Sigmoid colon (tissue), 7 donors: ENCODE results near the gene ALCAM. TPM values are rescaled to one million over a fixed set of nuclear protein-coding genes. Genes with fewer than 3 reads are reported as not detected.

ENCODE experiments used
- DNase-seq: peaks from one replicate; pipeline ENCODE4 v3.0.0-alpha.2; 2019
- H3K27ac ChIP-seq, 4 donors: fragments of 200-600 bp; sonication (generic); one replicate each; pipeline ENCODE4 v1.5.1; 2016 to 2019; ENCODE audit warnings: mild to moderate bottlenecking in 1 of 4
- H3K27me3 ChIP-seq, 3 donors: fragments of 200-600 bp; sonication (generic); one replicate each; pipeline ENCODE4 v1.5.1; 2019; ENCODE audit warnings: mild to moderate bottlenecking in 1 of 3
- H3K36me3 ChIP-seq, 4 donors: fragments of 200-600 bp; sonication (generic); one replicate each; pipeline ENCODE4 v1.5.1; 2016 to 2019
- H3K4me1 ChIP-seq, 4 donors: fragments of 200-600 bp; sonication (generic); one replicate each; pipeline ENCODE4 v1.5.1; 2017 to 2019
- H3K4me3 ChIP-seq, 4 donors: fragments of 200-600 bp; sonication (generic); one replicate each; pipeline ENCODE4 v1.5.1; 2017 to 2019; ENCODE audit warnings: mild to moderate bottlenecking in 2 of 4, moderate library complexity in 1 of 4
- H3K9me3 ChIP-seq, 4 donors: fragments of 200-600 bp in 3 of 4; sonication (generic) in 3 of 4; one replicate each; pipeline versions ENCODE4 v1.5.1 to v1.6.1; 2013 to 2019
- EP300 ChIP-seq, 4 donors: sonication (generic); formaldehyde crosslinking; IDR thresholded peaks; one replicate each; pipeline ENCODE4 v1.6.1; 2017; ENCODE audit warnings: antibody characterized with exemption in 4 of 4
- POLR2A ChIP-seq, 2 donors: fragments of 450-650 bp; IDR thresholded peaks; one replicate each; pipeline ENCODE4 v1.6.1; 2016; ENCODE audit warnings: antibody characterized with exemption in 2 of 2, mild to moderate bottlenecking in 2 of 2, moderate library complexity in 2 of 2
- POLR2AphosphoS5 ChIP-seq, 4 donors: sonication (generic); formaldehyde crosslinking; IDR thresholded peaks; one replicate each; pipeline ENCODE4 v1.6.1; 2017; ENCODE audit warnings: antibody characterized with exemption in 4 of 4
- WGBS, 2 donors: extraction: QIAGEN DNeasy Blood & Tissue Kit; methylation state at CpG; one replicate each; pipeline ENCODE4 v1.1.7; 2013; 5-methylcytosine and 5-hydroxymethylcytosine counted together
- intact Hi-C: fragments of 100-400 bp; cut with DNase I; formaldehyde crosslinking; loops from one replicate; pipeline ENCODE4 v1.15.1; 2023
- polyA plus RNA-seq, 3 donors: library from polyadenylated mRNA; stranded (reverse); fragments of 200-250 nt; gene quantifications; one replicate each; pipeline ENCODE4 v1.2.3, GENCODE V29; 2013
- total RNA-seq, 4 donors: library from RNA; depleted of rRNA; stranded (reverse); fragments of >200 nt; gene quantifications; one replicate each; pipeline ENCODE4 v1.1.0, GENCODE V29; 2016
- TF ChIP-seq, protein P1 (sequence below), 4 experiments: fragments of 450-650 bp in 3 of 4; fragments of 200-600 bp in 1 of 4; IDR thresholded peaks; one replicate each; pipeline ENCODE4 v1.5.1; 2016 to 2019; ENCODE audit warnings: antibody characterized with exemption in 4 of 4, mild to moderate bottlenecking in 3 of 4, moderate library complexity in 2 of 4
- donor health status: healthy with polysubstance abuse.
- donor health status: Bipolar disorder and iron deficiency.
- donor health status: healthy.

The ALCAM gene
- total and polyA plus RNA-seq, 7 donors: 1.8 to 45.1 (median 16.0) TPM

GRCh38 chr3:105394177-105394576 is 27.5 kb downstream of the ALCAM start:
- H3K36me3 ChIP-seq: no peaks in the 10 kb centered on the region
- no peak for DNase-seq
- 93 to 94% methylated on average over 7 of the region's 7 CpGs for WGBS, 2 donors
- intact Hi-C loops: no loop called here
- TF ChIP-seq EP300 (IDR thresholded peaks at IDR 0.05): no peak
- no peak for TF ChIP-seq POLR2AphosphoS5 (IDR thresholded peaks at IDR 0.05)
- no peak for TF ChIP-seq POLR2A (IDR thresholded peaks at IDR 0.05)
- TF ChIP-seq, protein P1, sequence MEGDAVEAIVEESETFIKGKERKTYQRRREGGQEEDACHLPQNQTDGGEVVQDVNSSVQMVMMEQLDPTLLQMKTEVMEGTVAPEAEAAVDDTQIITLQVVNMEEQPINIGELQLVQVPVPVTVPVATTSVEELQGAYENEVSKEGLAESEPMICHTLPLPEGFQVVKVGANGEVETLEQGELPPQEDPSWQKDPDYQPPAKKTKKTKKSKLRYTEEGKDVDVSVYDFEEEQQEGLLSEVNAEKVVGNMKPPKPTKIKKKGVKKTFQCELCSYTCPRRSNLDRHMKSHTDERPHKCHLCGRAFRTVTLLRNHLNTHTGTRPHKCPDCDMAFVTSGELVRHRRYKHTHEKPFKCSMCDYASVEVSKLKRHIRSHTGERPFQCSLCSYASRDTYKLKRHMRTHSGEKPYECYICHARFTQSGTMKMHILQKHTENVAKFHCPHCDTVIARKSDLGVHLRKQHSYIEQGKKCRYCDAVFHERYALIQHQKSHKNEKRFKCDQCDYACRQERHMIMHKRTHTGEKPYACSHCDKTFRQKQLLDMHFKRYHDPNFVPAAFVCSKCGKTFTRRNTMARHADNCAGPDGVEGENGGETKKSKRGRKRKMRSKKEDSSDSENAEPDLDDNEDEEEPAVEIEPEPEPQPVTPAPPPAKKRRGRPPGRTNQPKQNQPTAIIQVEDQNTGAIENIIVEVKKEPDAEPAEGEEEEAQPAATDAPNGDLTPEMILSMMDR (IDR thresholded peaks at IDR 0.05): no peak
- peaks cover 0 to 11% (median 2%) of the 10 kb centered on the region in 4 donors for H3K9me3 ChIP-seq
- no peaks in the 10 kb centered on the region for H3K4me1 ChIP-seq
- H3K27me3 ChIP-seq: no peaks in the 10 kb centered on the region
- no peak overlapping the region for H3K27ac ChIP-seq
- H3K4me3 ChIP-seq: no peak overlapping the region

DNA sequence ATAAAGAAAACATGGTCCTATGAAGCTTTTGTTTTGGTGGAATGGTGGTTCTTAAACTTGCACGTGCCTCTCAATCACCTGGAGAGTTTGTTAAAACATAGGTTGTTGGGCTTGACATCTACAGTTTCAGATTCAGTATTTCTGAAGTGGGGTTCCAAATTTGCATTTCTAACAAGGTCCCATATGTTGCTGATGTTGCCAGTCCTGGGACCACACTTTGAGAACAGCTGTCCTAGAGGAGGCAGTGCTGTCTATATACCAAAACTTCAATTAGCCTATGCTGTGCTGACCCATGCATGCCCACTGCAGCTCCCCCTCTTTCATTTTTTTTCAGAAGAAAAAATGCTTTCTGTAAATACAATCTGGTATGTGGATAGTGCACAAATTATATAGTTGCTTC is 31.3 kb downstream of the ALCAM start:
- Histone ChIP-seq H3K9me3 (no peaks in the 10 kb centered on the region), H3K4me3 (no peak overlapping the region), H3K27ac (no peak overlapping the region), H3K36me3 (no peaks in the 10 kb centered on the region), H3K27me3 (no peaks in the 10 kb centered on the region), H3K4me1 (no peaks in the 10 kb centered on the region)
- no peak for DNase-seq
- intact Hi-C loops: no loop called here
- WGBS, 2 donors: 81 to 83% methylated on average over 1 of the region's 1 CpG
- TF ChIP-seq POLR2A (IDR thresholded peaks at IDR 0.05) (no peak), EP300 (IDR thresholded peaks at IDR 0.05) (no peak), POLR2AphosphoS5 (IDR thresholded peaks at IDR 0.05) (no peak)
- TF ChIP-seq, protein P1 (IDR thresholded peaks at IDR 0.05): no peak

DNA sequence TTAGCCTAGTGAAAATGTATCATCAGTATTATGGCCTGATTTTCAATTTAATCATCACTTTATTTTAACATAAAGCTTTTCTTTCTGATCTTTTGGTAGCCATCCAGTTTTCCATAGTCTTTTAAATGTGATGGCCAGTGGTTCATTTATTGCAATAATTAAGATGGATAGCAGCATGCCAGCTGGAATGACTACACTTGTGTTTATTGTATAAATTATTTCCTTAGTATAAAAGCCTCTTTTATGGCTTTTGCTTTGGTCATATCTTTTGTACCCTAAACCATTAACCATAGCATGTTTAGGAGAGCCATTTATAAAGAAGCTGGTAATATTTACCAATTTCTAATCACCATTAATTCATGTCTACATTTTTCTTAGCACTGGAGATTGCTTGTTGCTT is 31.7 kb downstream of the ALCAM start:
- no peak for DNase-seq
- Histone ChIP-seq H3K9me3 (peaks cover 0 to 2% (median 0%) of the 10 kb centered on the region in 4 donors), H3K27me3 (no peaks in the 10 kb centered on the region), H3K4me3 (no peak overlapping the region), H3K27ac (no peak overlapping the region), H3K4me1 (no peaks in the 10 kb centered on the region), H3K36me3 (no peaks in the 10 kb centered on the region)
- intact Hi-C loops: no loop called here
- TF ChIP-seq EP300 (IDR thresholded peaks at IDR 0.05) (no peak), POLR2AphosphoS5 (IDR thresholded peaks at IDR 0.05) (no peak), POLR2A (IDR thresholded peaks at IDR 0.05) (no peak)
- TF ChIP-seq, protein P1 (IDR thresholded peaks at IDR 0.05): no peak

- TF ChIP-seq EP300 (IDR thresholded peaks at IDR 0.05): no peak
- TF ChIP-seq, protein P1 (IDR thresholded peaks at IDR 0.05): no peak
- no peak for TF ChIP-seq POLR2A (IDR thresholded peaks at IDR 0.05)
- TF ChIP-seq POLR2AphosphoS5 (IDR thresholded peaks at IDR 0.05): no peak
- peaks cover 0 to 3% (median 0%) of the 10 kb centered on the region in 4 donors for H3K9me3 ChIP-seq
- H3K27ac ChIP-seq: no peak overlapping the region
- H3K36me3 ChIP-seq: no peaks in the 10 kb centered on the region
- 53 to 76% methylated on average over 1 of the region's 1 CpG for WGBS, 2 donors
- intact Hi-C loops: no loop called here
- no peaks in the 10 kb centered on the region for H3K4me1 ChIP-seq
- H3K27me3 ChIP-seq: no peaks in the 10 kb centered on the region
- no peak overlapping the region for H3K4me3 ChIP-seq
- DNase-seq: no peak
These were observed 32.4 kb downstream of the ALCAM start for GRCh38 chr3:105399062-105399461.

GRCh38 chr3:105399611-105400010 is 32.9 kb downstream of the ALCAM start:
- Histone ChIP-seq H3K27me3 (no peaks in the 10 kb centered on the region), H3K27ac (no peak overlapping the region), H3K4me1 (no peaks in the 10 kb centered on the region), H3K4me3 (no peak overlapping the region), H3K9me3 (peaks cover 0 to 3% (median 0%) of the 10 kb centered on the region in 4 donors), H3K36me3 (no peaks in the 10 kb centered on the region)
- no peak for TF ChIP-seq POLR2AphosphoS5 (IDR thresholded peaks at IDR 0.05)
- TF ChIP-seq EP300 (IDR thresholded peaks at IDR 0.05): no peak
- TF ChIP-seq, protein P1 (IDR thresholded peaks at IDR 0.05): no peak
- TF ChIP-seq POLR2A (IDR thresholded peaks at IDR 0.05): no peak
- intact Hi-C loops: no loop called here
- 77 to 89% methylated on average over 1 of the region's 1 CpG for WGBS, 2 donors
- no peak for DNase-seq
